ENCODE results near the gene DUSP11.
"Not testable (repeated sequence)": the region's sequence is repeated elsewhere in the genome, so short reads cannot be mapped to it uniquely, and the experiment has no call there.

DUSP11 gene

GRCh38 chr2:73770725-73771124 lies 9.2 kb downstream of the DUSP11 start:
- DNase-seq: no peak

GRCh38 chr2:73766994-73767393 lies 12.9 kb downstream of the DUSP11 start:
- DNase-seq: no peak

- no peak for DNase-seq
These were observed 13.6 kb downstream of the DUSP11 start for GRCh38 chr2:73766349-73766748.

DNA sequence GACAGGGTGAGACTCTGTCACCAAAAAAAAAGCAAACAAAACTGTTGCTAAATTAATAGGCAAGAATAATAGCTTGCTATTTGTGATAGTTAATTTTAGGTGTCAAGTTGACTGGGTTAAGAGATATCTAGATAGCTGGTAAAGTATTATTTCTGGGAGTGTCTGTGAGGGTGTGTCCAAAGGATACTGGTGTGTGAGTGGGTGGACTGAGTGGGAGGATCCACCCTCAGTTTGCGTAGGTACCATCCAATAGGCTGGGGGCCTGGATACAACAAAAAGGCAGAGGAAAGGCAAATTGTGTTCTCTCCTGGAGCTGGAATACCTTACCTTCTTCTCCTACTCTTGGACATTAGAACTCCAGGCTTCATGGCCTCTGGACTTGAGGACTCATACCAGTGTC lies 15.0 kb downstream of the DUSP11 start:
- no peak for DNase-seq

GRCh38 chr2:73762571-73762970 lies 17.3 kb downstream of the DUSP11 start:
- DNase-seq: no peak

DNA sequence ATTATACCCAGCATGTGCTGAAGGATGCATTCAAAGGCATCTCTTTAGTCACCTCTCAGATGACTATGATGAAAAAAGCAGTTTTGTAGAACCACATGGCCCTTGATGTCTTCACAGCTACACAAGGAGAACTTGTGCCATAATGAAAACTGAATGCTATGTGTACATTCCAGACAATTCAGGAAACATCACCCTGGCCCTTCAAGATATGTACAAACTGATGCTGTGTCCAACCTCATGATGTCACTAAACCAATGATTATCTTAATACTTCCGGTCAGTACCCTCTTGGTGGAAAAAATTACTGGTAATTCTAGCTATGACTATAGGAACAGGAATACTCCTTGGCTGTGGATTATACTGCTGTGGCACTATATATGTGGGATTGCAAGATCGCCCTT lies 20.0 kb downstream of the DUSP11 start:
- DNase-seq: no peak

DNA sequence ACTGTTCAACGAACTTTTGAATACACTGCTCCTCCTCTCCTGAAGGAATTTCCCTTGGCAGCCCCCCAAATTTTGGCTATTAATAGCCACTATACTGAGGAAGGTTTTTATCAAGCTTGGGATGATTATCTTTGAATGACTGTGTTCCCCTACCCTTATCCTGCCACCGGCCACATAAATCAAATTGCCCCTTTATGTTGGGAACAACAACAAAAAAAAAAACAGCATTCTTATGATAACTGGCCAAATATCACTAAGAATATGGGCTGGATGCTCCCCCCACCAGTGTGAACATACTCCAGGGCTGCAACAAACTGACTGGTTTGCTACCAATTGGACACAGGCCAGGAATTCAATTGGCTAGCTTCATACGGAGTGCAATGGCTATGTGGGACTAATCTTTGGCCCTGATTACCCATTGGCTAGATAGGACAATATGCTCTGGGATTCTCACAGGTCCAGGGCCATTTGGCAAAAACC lies 20.6 kb downstream of the DUSP11 start:
- DNase-seq: no peak

GRCh38 chr2:73754332-73754731 lies 25.6 kb downstream of the DUSP11 start:
- not testable (repeated sequence) for DNase-seq

DNA sequence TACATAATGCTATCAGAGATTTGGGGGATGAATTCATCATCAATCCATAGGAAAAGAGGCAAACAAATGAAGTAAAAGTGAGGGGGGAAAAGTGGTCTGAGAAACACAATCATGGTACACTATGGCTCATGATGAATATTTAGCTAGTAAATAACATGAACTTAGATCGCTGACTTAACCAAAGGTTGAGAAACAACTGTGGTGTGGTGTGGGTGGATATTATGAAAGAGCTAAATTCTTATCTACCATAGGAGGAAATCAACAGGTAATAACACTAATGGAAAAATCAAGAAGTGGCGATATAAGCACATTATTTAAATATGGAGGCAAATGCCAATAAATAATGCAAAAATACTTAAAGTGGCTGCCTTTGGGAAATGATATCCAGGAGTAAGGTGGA lies 30.6 kb downstream of the DUSP11 start:
- no peak for DNase-seq

DNA sequence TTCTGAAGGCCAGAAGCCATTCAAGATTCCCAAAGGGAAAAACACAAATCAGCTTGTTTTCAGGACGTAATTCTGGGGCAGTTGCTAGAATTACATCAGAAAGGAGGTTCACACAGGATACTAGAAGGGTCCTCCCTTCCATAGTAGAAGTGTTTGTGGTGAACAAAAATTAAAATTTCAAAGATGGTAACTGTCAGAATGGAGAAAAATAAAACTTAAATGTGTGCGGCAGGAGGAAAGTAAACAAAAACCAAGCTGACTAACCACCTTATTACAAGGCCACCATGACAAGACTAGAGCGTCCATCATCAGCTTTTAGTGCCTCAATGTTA lies 33.1 kb downstream of the DUSP11 start:
- no peak for DNase-seq

DNA sequence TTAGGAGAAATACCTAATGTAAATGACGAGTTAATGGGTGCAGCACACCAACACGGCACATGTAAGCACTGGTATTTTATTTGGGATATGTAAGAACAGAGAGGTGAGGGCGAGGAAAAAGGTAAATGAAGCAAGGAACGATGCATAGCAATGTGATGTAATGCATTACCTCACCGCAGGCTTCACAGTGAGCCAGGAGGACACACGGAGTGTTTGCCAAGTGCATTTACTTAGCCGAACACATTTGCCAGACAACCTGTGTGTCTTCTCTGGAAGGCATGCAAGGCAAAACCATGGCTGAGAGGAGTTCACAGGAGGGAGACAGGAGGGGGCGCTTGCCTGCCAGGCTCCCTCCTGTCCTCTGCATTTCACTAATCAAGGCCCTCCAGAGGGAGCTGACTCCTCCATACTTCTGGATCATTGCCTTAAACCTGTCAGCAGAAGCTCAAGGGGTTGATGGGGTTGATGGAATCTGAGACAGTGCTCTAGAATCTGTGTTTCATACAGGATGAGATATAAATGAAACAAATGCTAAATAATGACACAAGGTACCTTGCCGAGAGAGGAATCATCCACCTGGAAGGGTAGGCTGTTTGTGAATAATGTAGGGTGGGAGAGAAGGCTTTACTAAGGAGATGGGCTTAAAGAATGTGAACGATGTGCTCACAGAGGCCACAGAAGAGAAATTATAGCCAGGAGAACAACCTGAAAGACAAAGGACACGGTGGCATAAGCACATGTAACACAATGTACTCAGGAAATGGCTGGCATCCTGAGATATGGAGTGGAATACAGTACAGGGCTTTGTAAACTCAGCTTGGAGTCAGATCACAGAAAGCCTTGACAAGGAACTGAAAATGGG lies 33.7 kb downstream of the DUSP11 start:
- no peak for DNase-seq

GRCh38 chr2:73740767-73741166 lies 39.1 kb downstream of the DUSP11 start:
- no peak for DNase-seq

DNA sequence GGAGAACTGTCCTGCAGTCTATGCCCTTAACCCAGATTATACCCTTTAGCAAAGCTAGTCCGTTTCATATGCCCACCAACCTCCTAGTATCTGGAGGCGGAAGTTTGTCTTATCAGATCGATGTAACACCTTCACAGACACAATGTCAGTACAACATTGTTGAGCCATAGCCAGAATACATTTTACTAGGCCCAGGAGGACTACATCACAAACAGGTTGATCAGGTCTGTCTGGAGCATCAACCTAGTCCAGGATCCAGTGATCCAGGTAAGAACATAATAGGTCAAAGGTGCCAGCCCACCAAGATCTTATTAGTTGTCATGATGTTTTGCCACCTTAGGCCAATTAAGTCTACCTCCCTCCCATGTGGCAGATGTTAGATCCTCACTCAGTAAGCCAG lies 40.8 kb downstream of the DUSP11 start:
- DNase-seq: no peak

DNA sequence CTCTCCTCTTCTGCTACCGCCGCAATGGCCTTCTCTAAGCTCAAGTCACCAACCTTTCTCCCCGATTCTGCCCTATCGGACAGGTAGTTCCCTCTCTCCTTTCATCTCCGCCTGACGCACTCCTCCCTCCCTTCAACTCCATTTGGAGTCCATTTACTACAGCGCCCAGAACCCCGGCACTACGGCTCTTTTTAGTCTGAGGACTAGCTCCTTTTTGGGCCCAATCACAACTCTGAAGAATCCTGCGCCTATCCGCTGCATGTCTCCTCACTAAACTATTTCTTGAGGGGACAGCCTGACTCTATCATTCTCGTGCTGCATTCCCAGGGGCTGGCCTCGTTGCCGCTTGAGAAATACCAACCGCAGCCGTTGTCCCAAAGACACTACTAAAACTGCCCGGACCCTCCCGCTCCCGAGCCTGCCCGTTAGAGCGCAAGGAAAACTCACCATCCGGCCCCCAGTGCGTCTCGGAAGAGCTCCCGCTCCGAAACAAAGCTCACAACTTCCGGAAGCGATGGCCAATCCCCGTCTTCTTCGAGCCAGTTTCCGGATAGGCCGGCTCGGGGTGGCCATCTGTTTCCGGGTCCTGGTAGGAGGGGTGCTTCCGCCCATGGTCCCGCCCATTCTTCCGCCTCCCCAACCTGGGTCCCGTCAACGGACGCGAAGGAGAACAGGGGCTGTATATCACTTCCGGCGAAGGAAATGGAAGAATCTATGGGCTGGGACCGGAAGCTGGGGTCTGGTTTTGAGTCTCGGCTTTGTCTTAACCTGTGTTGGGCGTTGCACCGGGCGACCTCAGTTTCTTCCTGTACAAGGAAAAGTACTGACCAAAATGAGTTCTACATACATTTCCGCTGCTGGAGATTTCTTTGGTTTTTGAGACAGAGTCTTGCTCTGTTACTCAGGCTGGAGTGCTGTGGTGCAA lies 42.8 kb downstream of the DUSP11 start, which contains the start of gene TPRKB:
Gene TPRKB (minus strand): TSS at position 491 of the 925 bp plus-strand sequence. CDS start 2,776 bp downstream, outside the sequence.
- DNase-seq: peak; percentile 84

DNA sequence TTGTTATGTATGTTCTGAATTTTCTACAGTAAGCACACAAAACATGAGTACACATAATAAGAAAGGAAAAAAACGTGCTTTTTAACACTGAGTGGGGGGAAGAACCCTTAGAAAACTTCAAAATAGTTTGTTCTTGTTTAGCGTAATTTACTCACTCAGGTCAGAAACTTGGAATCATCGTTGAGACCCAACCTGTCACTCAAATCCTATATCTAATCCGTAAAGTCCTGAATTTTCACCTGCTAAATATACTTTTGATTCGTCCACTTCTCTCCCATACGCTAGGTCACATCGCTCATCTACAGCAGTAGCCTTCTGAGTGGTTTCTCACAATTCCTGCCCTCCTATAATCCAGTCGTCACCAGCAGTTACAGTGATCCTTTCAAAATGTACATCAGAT lies 43.5 kb downstream of the DUSP11 start:
- DNase-seq: no peak

GRCh38 chr2:73730810-73731209 lies 49.1 kb downstream of the DUSP11 start:
- DNase-seq: no peak

DNA sequence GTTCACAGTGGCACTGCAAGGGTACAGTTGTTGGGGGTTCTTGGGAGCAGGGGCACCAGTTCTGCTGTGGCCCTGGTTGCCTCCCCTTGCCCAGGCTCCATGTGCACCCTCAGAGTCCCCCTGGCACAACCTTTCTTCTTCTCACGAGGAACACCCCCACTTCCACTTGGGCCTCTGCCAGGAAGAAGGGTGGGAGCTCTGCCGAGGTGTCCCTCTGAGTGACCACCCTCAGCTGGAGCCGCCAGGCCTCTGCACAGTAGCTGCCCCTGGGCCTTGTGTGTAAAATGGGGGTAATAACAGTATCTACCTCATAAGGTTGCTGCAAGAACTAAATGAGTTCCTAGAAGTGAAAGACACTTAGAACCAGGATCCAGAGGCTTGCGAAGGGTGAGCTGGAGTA lies 51.2 kb downstream of the DUSP11 start:
- DNase-seq: no peak

DNA sequence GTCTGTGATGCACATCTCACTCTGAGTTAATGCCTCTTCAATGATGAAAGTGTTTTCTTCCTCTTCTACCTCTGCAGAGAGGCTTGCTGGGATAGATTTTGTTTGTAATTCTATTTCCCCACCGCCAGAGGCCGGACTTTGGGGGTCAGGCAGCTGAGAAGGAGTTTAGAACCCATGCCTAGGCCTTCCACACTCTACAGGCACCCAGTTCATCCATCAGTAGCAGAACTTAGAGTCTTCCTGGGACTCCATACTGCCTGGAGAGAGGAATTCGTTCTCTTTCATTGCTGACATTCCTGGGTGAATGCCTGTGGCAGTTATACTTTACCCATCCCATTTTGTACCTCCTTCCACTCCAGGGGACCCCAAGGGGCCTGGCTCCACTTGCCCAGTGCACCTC lies 51.9 kb downstream of the DUSP11 start:
- DNase-seq: no peak

- not testable (repeated sequence) for DNase-seq
These were observed 53.2 kb downstream of the DUSP11 start for GRCh38 chr2:73726657-73727056.

DNA sequence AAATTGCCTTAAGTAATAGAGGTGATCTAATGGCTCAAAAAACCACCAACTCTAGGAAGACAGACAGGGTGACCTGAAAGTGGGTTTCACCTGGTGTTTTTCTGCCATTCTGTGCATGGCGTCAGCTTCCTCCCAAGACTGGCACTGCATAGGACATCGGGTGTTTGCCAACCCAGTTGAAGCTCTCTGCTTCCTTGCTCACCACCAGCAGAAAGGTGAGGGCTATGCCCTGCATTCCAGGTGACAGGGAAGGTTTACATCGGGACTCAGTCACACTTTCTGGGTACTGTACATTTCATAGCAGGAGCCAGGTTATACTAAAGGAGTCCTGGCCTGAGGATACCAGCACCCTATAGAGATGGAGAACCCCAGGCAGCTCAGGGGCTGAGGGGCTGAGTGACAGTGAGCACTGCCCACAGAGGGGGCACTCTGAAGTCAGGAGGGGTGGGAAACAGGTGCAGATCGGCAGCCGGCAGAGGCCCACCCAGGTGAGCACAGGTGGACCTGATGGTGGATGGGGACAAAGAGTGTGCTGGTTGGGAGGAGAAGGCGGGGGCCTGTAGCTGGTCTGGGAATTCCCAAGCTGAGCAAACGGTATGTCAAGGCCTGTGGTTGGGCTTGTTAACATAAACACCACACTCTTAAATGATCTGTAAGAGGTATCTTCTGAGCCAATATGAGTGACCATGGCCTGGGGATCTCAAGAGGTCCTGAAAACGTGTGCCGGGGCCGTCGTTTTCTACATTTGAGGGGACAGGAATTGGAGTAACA lies 60.9 kb downstream of the DUSP11 start:
- no peak for DNase-seq

DNA sequence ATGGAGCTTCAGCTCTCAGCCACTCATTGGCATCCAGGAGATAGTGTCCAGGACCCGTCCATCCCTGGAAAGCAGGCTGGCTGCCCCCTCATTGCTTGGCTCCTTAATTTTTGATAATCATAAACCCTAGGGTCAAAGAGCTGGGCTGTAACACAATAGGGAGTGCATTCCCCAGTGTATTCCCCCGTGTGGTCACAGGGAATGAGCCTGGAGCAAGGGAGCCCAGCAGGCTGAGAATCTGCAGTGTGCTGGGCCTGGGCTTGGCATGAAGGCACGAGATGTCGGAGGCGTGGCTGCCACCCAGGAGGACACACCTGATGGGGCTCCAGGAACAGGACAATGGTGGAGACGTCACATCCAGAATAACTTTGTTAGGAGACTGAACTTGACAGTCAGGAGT lies 61.5 kb downstream of the DUSP11 start:
- no peak for DNase-seq

DNA sequence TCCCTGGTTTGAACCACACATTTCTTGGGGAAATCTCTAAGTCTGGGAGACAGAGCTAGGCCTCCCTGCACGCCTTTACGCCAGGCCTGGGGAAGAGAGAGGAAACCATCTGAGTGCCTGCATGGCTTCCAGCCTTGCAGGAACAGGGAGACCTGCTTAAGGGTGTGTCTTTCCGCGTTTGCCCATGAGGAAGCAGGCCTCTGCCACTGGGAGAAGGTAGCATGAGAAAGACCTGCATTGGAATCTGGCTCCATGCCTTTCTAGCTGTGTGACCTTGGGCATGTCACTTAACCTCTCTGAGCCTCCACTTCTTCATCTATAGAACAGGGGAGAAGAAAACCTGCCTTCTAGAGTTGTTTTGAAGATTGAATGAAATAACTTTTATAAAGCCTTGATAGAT lies 62.2 kb downstream of the DUSP11 start:
- not testable (repeated sequence) for DNase-seq

DNA sequence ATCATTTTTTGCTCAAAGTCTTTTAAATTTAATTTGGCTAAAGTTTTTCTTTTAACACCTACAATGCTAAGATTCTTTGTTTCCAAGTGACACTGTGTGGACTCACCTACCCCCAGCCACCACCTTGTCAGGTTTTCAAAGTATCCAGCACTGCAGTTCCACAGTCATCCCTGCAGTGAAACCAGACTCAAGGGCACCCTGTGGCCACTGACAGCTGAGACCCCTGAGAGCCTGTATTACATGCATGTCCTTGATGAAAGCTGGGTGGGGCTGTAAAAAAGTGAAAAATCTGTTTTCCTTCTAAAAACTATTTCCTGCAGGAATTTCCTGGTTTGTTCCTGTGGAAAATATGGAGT lies 62.7 kb downstream of the DUSP11 start:
- DNase-seq: no peak
